Hepatocyte (in vitro differentiated cells): ENCODE measurements around the gene KRT26.

ENCODE experiments used
- EZH2phosphoT487 ChIP-seq: fragments of 200-600 bp; sonication (generic); IDR thresholded peaks from one replicate; pipeline ENCODE4 v1.6.1; 2018; ENCODE audit warnings: antibody characterized with exemption, mild to moderate bottlenecking, low read depth, moderate library complexity; ENCODE audit not compliant: unreplicated experiment, severe bottlenecking
- TF ChIP-seq, protein P1 (sequence below): fragments of 200-600 bp; sonication (generic); IDR thresholded peaks from 2 replicates; pipeline ENCODE4 v1.5.1; 2016; ENCODE audit warnings: antibody characterized with exemption, mild to moderate bottlenecking; ENCODE audit not compliant: poor library complexity

DNA sequence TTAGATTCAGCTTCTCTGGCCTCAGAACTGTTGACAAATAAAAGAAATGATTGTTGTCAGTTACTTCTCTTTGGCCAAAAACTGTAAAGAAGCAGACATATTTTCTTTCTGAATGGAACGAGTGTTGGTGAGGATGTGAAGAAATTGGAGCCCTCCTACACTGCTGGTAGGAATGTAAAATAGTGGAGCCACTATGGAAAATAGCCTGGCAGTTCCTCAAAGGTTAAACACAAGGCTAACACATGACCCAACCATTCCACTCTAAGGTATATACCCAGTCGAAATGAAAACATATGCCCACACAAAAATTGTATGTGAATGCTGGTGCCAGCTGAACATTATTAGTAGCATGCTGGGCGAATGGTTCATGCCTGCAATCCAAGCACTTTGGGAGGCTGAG is 54.2 kb downstream of the KRT26 start:
- TF ChIP-seq, protein P1, sequence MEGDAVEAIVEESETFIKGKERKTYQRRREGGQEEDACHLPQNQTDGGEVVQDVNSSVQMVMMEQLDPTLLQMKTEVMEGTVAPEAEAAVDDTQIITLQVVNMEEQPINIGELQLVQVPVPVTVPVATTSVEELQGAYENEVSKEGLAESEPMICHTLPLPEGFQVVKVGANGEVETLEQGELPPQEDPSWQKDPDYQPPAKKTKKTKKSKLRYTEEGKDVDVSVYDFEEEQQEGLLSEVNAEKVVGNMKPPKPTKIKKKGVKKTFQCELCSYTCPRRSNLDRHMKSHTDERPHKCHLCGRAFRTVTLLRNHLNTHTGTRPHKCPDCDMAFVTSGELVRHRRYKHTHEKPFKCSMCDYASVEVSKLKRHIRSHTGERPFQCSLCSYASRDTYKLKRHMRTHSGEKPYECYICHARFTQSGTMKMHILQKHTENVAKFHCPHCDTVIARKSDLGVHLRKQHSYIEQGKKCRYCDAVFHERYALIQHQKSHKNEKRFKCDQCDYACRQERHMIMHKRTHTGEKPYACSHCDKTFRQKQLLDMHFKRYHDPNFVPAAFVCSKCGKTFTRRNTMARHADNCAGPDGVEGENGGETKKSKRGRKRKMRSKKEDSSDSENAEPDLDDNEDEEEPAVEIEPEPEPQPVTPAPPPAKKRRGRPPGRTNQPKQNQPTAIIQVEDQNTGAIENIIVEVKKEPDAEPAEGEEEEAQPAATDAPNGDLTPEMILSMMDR = no peak
- TF ChIP-seq EZH2phosphoT487 = no peak
